DOHH2 (cell line): ENCODE results near the gene TTC39A.

Experiments
- CTCF ChIP-seq: fragments of 200-600 bp; sonication (generic); IDR thresholded peaks from one replicate; pipeline ENCODE4 v1.5.1; 2014; ENCODE audit warnings: antibody characterized with exemption, mild to moderate bottlenecking, low read depth, low read length; ENCODE audit not compliant: poor library complexity, severe bottlenecking
- EZH2phosphoT487 ChIP-seq: fragments of 200-600 bp; sonication (generic); IDR thresholded peaks from 2 replicates; pipeline ENCODE4 v1.6.1; 2017; ENCODE audit warnings: borderline replicate concordance, mild to moderate bottlenecking, antibody characterized with exemption, low read length, moderate library complexity, mixed read lengths

DNA sequence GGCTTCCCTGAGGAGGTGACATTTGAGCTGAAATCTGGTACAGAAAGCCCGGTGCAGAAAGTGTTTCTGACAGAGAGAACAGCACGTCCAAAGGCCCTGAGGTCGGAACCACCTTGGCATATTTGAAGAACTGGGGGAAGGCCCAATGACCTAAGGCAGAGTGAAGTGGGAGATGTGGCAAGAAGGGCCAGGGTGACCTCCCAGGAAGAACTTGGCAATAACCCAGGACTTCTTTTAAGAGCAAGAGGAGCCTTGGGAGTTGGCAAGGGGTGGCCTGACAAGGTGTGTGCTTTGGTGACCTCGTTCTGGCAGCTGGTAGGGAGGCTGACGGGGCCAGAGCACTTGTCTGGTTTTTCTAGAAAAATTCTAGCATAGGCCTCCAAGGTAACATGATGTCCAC, 23.4 kb downstream of the TTC39A start:
- TF ChIP-seq CTCF (no peak), EZH2phosphoT487 (no peak)
